ENCODE measurements around the gene HP. TPM values are rescaled to one million over a fixed set of nuclear protein-coding genes. Genes with fewer than 3 reads are reported as not detected.
"Not testable (repeated sequence)": the region's sequence is repeated elsewhere in the genome, so short reads cannot be mapped to it uniquely, and the experiment has no call there.

The HP gene
- total RNA-seq, 1 donor from 2014 or later, result 6.4 TPM

- DNase-seq, result peak; percentile 72
- ATAC-seq (ENCODE audit: poor library complexity), result peak; percentile 90
- intact Hi-C loops (cut with DNase I), result no loop called here
These were observed 19.4 kb downstream of the HP start for GRCh38 chr16:72073560-72074230.

- DNase-seq; intact Hi-C loops (cut with DNase I): not testable (repeated sequence)
- ATAC-seq (ENCODE audit: poor library complexity), result peak; percentile 65
These were observed 20.8 kb downstream of the HP start for GRCh38 chr16:72075067-72075466.

GRCh38 chr16:72076991-72077706 lies 22.8 kb downstream of the HP start:
- DNase-seq; intact Hi-C loops (cut with DNase I); ATAC-seq (ENCODE audit: poor library complexity): not testable (repeated sequence)

- no peak for ATAC-seq (ENCODE audit: poor library complexity)
- DNase-seq, result no peak
- intact Hi-C loops (cut with DNase I), result no loop called here
These were observed 29.6 kb downstream of the HP start for GRCh38 chr16:72083778-72084404.

GRCh38 chr16:72084445-72084844 lies 30.1 kb downstream of the HP start:
- intact Hi-C loops (cut with DNase I), result no loop called here
- DNase-seq (no peak), ATAC-seq (ENCODE audit: poor library complexity) (no peak)

- peak; percentile 80 for DNase-seq
- peak; percentile 93 for ATAC-seq (ENCODE audit: poor library complexity)
These were observed 30.7 kb downstream of the HP start for GRCh38 chr16:72085002-72085401.

GRCh38 chr16:72091217-72091616 lies 36.9 kb downstream of the HP start:
- DNase-seq (no peak), ATAC-seq (ENCODE audit: poor library complexity) (no peak)
- intact Hi-C loops (cut with DNase I), result no loop called here

More at GRCh38 chr16:72085002-72085401, 30.7 kb downstream of the HP start:
- intact Hi-C loops (cut with DNase I), result no loop called here

GRCh38 chr16:72092832-72093447 lies 38.6 kb downstream of the HP start:
- intact Hi-C loops (cut with DNase I), result no loop called here
- no peak for DNase-seq

GRCh38 chr16:72093448-72094265 lies 39.4 kb downstream of the HP start, which contains the start of the genes DHX38 and TXNL4B:
DHX38 (plus strand) TSS chr16:72093847; CDS start chr16:72096158, 2,311 bp downstream.
TXNL4B (minus strand) TSS chr16:72093620; CDS start chr16:72090749, 2,871 bp downstream.
- intact Hi-C loops (cut with DNase I), result no loop called here
- ATAC-seq (ENCODE audit: poor library complexity) (peak; percentile 99), DNase-seq (peak; percentile 95)

More at GRCh38 chr16:72092832-72093447, 38.6 kb downstream of the HP start:
- ATAC-seq (ENCODE audit: poor library complexity), result peak; percentile 51

- DNase-seq (no peak), ATAC-seq (ENCODE audit: poor library complexity) (peak; percentile 1)
- intact Hi-C loops (cut with DNase I), result no loop called here
These were observed 39.9 kb downstream of the HP start for GRCh38 chr16:72094266-72094610.

GRCh38 chr16:72098936-72099335 lies 44.6 kb downstream of the HP start:
- ATAC-seq (ENCODE audit: poor library complexity), result peak; percentile 7
- no peak for DNase-seq
- intact Hi-C loops (cut with DNase I), result loop anchor here (2.0 kb wide), 1 partner anchor 32 kb away; no protein-coding TSS in a partner anchor

GRCh38 chr16:72099377-72099818 lies 45.1 kb downstream of the HP start:
- ATAC-seq (ENCODE audit: poor library complexity), result peak; percentile 88
- intact Hi-C loops (cut with DNase I), result loop anchor here (2.0 kb wide), 1 partner anchor 33 kb away; no protein-coding TSS in a partner anchor
- no peak for DNase-seq

GRCh38 chr16:72101195-72101594 lies 46.9 kb downstream of the HP start:
- DNase-seq (no peak), ATAC-seq (ENCODE audit: poor library complexity) (no peak)
- intact Hi-C loops (cut with DNase I), result no loop called here

GRCh38 chr16:72104905-72105304 lies 50.6 kb downstream of the HP start:
- intact Hi-C loops (cut with DNase I), result no loop called here
- ATAC-seq (ENCODE audit: poor library complexity), result no peak
- DNase-seq, result no peak

- no peak for ATAC-seq (ENCODE audit: poor library complexity)
- no peak for DNase-seq
- intact Hi-C loops (cut with DNase I), result no loop called here
These were observed 51.7 kb downstream of the HP start for GRCh38 chr16:72105978-72106377.

GRCh38 chr16:72107371-72107770 lies 53.1 kb downstream of the HP start:
- DNase-seq (no peak), ATAC-seq (ENCODE audit: poor library complexity) (no peak)
- intact Hi-C loops (cut with DNase I), result no loop called here

GRCh38 chr16:72108353-72109102 lies 54.2 kb downstream of the HP start:
- intact Hi-C loops (cut with DNase I), result no loop called here
- ATAC-seq (ENCODE audit: poor library complexity) (no peak), DNase-seq (no peak)

- DNase-seq (no peak), ATAC-seq (ENCODE audit: poor library complexity) (no peak)
- intact Hi-C loops (cut with DNase I), result no loop called here
These were observed 55.0 kb downstream of the HP start for GRCh38 chr16:72109300-72109699.
